HG03095 (cell line): Measurements from ENCODE around the gene FIZ1.
A peak's percentile ranks its signal among the peaks of the same experiment; 100 is the strongest.
"Not testable (repeated sequence)": the region's sequence is repeated elsewhere in the genome, so short reads cannot be mapped to it uniquely, and the experiment has no call there.

ENCODE experiments used
- ATAC-seq: cut with Tn5 transposase; IDR thresholded peaks from one replicate; pipeline ENCODE4 v1.9.1; 2021; ENCODE audit warnings: moderate library complexity; ENCODE audit not compliant: unreplicated experiment

Gene FIZ1

DNA sequence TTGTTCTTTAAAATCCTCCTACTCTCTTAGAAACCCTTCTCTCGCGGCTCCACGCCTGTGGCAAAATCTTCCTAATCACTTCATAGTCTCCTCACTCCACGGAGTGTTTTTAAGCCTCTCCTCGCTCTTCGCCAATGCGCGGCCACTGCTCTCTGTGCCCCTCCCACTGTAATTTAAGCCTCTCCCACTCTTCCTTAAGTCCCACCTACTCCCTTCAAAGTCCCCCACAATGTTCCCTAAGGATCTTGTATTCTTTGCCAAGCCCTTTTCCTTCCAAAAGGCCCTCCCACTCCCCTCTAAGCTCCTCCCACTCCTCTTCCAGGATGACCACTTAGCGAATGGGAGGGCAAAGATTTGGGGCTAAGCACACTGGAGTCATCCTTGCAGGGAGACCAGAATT lies 1.3 kb downstream of the FIZ1 start:
- ATAC-seq: no peak

DNA sequence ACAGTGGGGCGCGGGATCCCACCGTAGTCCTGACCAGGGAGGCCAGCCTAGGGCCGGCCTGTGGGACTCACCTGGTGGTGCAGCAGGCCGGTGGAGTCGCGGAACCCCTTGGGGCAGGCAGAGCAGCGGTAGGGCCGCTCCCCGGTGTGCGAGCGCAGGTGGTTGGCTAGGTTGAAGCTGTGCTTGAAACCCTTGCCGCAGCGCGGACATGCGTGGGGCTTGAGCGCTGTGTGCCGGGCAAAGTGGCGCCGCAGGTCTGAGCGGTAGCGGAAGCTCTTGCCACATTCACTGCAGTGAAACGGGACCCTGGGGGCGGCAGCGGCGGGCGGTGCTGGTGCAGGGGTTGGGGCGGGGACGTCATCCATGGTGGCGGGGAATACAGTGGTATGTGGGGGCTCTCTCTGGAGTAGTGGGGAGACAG lies 1.8 kb downstream of the FIZ1 start:
- no peak for ATAC-seq

GRCh38 chr19:55596304-55596703 lies 3.0 kb downstream of the FIZ1 start:
- no peak for ATAC-seq

GRCh38 chr19:55594996-55595545 lies 4.2 kb downstream of the FIZ1 start:
- no peak for ATAC-seq

- ATAC-seq: no peak
Observed at GRCh38 chr19:55593096-55593772, 6.1 kb downstream of the FIZ1 start.

GRCh38 chr19:55592391-55593090 lies 6.8 kb downstream of the FIZ1 start:
- no peak for ATAC-seq

DNA sequence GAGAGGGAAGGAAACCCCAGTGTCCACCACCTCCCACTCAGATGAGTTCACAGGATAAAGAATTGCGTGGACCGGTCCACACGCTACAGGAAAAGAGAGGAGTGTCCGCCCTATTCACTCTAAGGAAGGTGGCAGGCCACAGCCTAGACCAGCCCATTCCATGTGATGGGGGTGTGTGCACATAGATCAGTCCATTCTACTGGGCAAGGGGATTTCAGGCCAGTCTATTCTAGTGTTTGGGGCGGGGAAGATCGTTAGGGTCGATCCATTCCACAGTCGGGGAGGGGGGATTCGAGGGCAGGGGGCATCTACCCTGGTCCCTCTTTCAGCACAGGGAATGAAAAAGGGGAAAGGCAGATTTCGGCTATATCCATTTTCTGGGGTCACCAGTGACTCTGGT lies 7.8 kb downstream of the FIZ1 start:
- no peak for ATAC-seq

DNA sequence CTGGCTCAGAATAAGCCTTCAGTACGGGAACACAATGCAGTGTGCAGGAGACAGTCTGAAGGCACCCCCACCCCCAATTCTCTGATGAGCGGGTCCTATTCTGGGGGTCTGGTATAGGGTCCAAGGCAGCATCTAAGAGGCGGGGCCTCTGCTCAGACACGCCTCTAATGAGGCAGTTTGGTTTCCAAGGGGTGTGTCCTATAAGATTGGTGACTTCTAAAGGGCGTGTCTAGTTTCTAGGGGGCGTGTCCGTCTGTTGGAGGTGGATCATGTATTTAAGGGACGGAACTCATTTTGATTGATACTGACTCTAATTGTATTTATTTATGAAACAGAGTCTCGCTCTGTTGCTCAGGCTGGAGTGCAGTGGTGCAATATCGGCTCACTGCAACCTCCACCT lies 8.7 kb downstream of the FIZ1 start:
- no peak for ATAC-seq

- ATAC-seq: no peak
Observed at GRCh38 chr19:55590109-55590508, 9.2 kb downstream of the FIZ1 start.

DNA sequence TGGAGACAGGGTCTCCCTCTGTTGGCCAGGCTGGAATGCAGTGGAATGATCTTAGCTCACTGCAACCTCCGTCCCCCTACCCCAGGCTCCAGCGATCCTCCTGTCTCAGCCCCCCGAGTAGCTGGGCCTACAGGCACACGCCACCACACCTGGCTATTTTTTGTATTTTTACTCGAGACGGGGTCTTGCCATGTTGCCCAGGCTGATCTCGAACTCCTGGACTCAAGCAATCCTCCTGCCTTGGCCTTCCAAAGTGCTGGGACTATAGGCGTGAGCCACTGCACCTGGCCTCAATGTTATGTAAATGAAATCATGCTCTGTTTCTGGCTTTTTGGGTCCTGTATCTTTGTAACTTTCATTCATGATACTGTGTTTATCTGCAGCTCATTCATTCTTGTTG lies 10.6 kb downstream of the FIZ1 start:
- ATAC-seq: no peak

DNA sequence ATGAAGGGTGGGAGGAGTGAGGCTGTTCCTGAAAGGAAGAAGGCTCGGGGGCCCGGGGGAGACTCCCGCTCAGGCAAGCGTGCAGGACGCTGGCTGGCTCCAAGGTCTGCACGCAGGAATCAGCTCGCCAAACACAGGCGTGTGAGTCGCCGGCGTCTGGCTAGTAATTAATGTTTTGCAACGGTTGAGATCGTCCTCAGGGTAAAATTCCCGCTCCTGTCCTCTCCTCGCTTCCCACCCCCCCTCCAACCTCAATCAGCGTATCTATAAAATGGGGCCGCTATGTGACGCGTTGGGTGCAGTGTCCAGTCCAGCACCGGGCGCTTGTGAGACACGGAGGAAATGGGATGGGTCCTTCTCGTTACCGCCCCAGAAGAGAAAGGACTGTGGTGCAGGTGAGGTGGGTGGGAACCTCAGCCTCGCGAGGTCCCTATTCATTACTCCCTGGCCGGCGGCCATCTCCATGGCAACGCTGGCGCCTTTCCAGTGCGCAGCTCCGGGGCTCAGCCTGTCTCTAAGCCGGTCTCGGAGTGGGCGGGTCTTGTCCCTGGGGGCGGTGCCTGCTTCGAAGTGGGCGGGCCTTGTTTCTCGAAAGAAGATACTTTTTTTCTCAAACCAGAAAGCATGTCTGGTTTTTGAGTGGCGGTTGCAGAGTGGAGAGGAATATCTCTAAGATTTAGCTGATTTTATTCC lies 12.2 kb downstream of the FIZ1 start:
- ATAC-seq: peak; percentile 79

DNA sequence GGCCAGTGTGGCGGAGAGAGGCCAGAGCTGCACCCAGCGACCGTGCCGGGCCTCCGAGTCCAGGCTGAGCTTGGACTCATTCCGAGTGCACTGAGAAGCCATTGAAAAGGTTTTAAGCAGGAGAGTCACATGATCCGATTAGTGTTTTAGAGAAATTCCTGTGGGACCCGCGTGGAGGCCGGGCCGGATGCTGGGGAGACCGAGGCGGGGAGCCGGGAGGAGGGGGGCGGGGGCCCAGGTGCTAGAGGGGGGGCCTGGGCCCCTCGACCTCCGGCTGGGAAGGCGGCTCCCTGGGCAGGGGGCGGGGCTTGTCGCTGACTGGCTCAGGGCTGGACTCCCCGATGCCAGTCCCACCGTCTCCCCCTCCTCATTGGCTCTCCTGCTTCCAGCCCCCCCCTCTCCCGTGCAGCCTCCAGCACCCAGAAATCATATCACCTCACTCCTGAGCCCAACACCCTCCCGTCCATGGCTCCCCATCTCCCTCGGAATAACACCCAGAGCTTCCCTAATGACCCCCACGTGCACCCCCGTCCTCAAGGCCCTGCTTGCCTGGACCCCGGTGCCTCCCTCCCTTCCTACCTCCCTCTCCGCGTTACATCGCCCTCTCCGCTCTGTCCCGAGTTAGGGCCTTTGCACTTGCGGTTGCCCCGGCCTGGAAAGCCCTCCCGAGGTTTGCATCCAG lies 13.5 kb downstream of the FIZ1 start:
- no peak for ATAC-seq

- ATAC-seq: no peak
Observed at GRCh38 chr19:55584871-55585270, 14.4 kb downstream of the FIZ1 start.

GRCh38 chr19:55583897-55584296 lies 15.4 kb downstream of the FIZ1 start:
- ATAC-seq: not testable (repeated sequence)

GRCh38 chr19:55582284-55582683 lies 17.0 kb downstream of the FIZ1 start:
- not testable (repeated sequence) for ATAC-seq

DNA sequence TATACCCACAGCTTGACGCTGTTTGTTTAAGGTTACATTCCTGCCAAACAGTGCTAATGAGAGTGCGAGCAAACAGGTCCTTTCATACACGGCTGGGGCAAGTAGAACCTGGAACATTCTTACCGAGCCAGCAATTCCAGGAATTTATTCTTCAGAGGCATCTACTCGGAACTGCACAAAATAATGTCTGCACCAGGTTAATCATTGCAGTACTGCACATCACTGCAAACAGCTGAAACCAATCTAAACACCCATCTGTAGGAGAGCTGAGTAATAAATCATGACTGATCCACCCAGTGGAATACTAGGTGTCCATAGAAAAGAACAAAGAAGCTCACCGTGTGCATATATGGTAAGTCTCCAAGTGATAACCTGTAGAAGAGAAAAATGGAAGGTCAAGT lies 17.5 kb downstream of the FIZ1 start:
- no peak for ATAC-seq

- no peak for ATAC-seq
Observed at GRCh38 chr19:55581145-55581822, 18.0 kb downstream of the FIZ1 start.

- ATAC-seq: no peak
Observed at GRCh38 chr19:55580628-55581144, 18.6 kb downstream of the FIZ1 start, which contains the start of gene ZNF579. ZNF579 (minus strand) TSS chr19:55580848; CDS start chr19:55579639, 1,209 bp downstream.

- no peak for ATAC-seq
Observed at GRCh38 chr19:55579766-55580621, 19.3 kb downstream of the FIZ1 start.
